GM19328 (cell line): Measurements from ENCODE around the gene HMG20A.

Source experiments
- ATAC-seq: cut with Tn5 transposase; IDR thresholded peaks from one replicate; pipeline ENCODE4 v1.9.1; 2021; ENCODE audit warnings: mild to moderate bottlenecking, moderate library complexity; ENCODE audit not compliant: unreplicated experiment

Gene HMG20A

GRCh38 chr15:77533578-77534430 is 113.1 kb downstream of the HMG20A start:
- no peak for ATAC-seq
